NCI-H345 treated with DMSO at 0.1 percent for 48 hours (cell line): ENCODE measurements around the gene FAM20A.
"Not testable (repeated sequence)": the region's sequence is repeated elsewhere in the genome, so short reads cannot be mapped to it uniquely, and the experiment has no call there.

Experiments
- DNase-seq: peaks from one replicate; lab custom pipeline; 2025; ENCODE audit not compliant: unreplicated experiment; lab: John Stamatoyannopoulos, UW

The FAM20A gene

GRCh38 chr17:68533887-68534694 is 67.1 kb downstream of the FAM20A start:
- no peak for DNase-seq

DNA sequence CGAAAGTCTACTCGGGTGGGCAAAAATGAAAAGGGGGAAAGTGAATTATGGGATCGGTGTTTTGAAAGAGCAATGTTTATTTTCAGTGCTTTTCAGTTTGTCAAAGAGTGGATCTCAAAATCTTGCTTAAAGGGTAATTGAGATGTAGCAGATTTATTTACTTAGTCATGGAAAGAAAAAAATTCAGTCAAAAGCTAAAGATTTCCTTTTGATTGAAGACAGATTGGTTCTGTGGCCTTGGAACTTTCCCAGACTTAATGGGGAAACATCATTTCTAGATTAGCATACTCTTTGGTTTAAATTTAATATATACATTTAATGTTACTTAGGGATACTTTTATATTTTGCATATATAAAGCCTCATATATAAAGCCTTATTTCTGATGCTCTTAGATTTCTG is 68.3 kb downstream of the FAM20A start:
- no peak for DNase-seq

DNA sequence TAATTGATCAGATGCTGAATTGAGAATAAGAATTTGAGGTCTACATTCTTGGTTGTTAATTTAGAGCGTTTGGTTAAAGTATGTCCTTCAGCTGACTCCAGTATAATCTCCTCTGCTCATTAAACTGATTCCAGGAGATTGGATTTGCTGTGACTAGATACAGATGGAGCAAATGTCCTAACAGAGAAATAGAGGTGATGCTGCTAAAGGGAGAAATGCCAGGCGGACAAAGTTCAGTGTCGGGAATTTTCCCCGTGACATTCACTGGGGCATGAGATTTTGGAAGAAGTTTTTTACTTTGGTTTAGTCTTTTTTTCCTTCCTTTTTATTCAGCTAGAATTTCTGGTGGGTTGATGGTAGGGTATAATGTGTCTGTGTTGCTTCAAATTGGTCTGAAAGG is 69.9 kb downstream of the FAM20A start:
- no peak for DNase-seq

- DNase-seq, result no peak
Observed at GRCh38 chr17:68527314-68527713, 73.9 kb downstream of the FAM20A start.

DNA sequence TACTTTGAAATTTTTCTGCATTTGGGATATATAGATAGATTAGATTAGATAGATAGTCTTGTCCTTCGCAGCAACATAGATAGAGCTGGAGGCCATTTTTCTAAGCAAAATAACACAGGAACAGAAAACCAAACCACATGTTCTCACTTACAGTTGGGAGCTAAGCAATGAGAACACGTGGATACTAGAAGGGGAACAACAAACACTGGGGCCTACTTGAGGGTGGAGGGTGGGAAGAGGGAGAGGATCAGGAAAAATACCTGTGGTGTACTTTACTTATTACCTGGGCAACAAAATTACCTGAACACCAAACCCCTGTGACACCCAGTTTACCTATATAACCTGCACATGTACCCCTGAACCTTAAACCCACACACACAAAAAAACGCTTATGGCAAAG is 74.6 kb downstream of the FAM20A start:
- no peak for DNase-seq

- no peak for DNase-seq
Observed at GRCh38 chr17:68522266-68522665, 78.9 kb downstream of the FAM20A start.

- DNase-seq, result no peak
Observed at GRCh38 chr17:68519911-68520310, 81.3 kb downstream of the FAM20A start.

- not testable (repeated sequence) for DNase-seq
Observed at GRCh38 chr17:68519051-68519450, 82.1 kb downstream of the FAM20A start.

- DNase-seq, result no peak
Observed at GRCh38 chr17:68518063-68518815, 82.9 kb downstream of the FAM20A start.

GRCh38 chr17:68517605-68518004 is 83.6 kb downstream of the FAM20A start:
- DNase-seq, result not testable (repeated sequence)

DNA sequence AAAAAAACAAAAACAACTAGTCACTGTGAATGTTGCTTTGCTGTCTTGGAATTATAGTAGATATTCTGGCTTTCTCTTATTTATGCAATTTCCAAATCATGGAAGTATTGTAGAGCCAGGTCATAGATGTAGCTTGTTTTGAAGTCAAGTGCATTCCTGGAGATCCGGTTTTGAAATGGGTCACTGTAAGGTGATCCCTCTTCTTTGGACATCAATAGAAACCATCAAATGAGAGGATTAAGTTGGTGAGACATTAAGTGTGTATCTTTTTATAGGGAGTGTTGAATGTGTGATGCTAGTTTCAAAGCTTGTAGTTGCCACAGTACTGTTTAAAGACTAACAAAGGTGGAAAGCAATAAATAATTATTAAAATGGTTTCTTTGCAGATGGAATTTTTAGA is 84.4 kb downstream of the FAM20A start:
- no peak for DNase-seq

DNA sequence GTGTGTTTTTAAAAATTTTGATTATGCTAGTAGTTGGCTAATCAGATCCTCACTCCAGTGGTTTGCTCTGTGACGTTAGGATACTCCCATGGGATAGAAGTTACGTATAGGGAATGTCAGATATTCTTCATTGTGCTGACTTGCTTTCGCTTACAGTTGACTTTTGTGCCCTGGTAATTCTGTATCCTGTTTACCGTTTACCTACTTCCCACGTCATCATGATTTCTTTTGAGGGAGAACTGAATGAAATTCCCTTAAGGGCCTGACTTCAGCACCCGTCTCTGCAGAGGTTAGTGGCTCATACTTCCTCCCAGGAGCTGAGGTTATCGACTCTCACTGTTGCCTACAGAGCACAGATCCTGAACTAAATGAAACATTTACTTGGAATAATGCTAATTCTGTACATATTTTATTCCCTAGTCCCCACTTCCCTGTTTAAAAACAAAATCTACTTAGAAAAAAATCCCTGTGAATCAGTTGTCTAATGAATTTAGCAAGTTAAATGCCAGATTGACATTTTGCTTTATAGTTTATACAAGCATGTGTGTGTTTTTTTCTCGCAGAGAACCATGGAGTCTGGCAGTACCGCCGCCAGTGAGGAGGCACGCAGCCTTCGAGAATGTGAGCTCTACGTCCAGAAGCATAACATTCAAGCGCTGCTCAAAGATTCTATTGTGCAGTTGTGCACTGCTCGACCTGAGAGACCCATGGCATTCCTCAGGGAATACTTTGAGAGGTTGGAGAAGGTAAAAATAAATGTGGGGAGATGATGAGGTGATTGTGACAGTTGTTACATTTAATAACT is 86.1 kb downstream of the FAM20A start:
- DNase-seq, result no peak

GRCh38 chr17:68513932-68514331 is 87.2 kb downstream of the FAM20A start:
- DNase-seq, result no peak

DNA sequence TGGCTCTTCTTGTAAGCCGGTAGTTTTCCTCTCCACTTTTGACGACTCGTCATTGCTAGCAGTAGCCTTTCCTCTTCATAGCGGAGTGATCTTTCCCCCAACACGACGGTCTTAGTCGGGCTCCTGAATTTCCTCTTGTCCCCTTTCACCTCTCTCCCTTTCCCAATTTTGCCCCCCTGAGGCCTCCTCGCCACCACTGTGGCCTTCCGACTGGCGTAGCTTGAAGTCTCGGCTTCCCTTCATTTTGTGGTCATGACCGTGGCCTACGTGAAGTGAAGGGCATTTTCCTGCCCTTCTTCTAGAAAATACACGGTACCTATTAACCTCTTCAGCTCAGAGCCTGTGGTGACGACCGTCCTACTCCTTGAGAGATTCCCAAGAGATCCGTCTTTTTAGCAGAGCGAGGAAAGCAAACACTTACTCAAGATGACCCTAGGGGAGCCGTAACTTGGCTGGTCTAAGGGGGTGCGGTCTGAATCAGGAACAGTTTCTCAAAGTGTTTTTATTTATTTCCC is 88.2 kb downstream of the FAM20A start:
- no peak for DNase-seq

DNA sequence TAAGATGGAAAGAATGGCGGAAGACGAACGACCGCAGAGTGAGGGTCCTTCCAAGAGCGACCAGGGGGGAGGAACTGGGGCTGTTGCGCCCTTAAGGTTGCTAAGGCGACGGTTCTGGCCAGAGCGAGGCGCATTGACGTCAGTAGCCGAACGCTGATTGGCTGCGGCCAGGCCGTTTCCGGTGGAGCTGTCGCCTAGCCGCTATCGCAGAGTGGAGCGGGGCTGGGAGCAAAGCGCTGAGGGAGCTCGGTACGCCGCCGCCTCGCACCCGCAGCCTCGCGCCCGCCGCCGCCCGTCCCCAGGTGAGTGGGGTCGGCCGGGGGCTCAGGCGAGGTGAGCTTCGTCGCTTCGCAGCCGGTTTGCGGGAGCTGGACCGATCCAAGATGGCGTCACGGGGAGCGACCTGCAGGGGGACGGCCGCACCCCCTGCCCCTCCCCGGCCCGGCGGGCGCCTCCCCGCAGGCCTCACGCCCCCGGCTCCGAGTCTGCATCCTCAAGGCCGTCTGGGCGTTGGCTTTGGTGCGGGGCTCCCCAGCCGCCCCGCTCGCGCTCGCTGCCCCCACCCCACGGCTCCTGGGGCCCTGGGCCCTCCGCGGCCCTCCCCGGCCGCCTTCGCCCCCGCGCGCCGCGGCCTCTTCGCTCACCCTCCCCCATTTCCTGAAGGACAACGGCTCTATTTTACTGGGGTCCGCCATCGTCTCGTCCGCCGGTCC is 88.8 kb downstream of the FAM20A start, which contains the start of gene PRKAR1A:
PRKAR1A (plus strand) TSS at position 184 of the 713 bp plus-strand sequence. CDS start 2,970 bp downstream, outside the sequence.
- DNase-seq, result peak; percentile 84

- peak; percentile 65 for DNase-seq
Observed at GRCh38 chr17:68511671-68512246, 89.4 kb downstream of the FAM20A start.

DNA sequence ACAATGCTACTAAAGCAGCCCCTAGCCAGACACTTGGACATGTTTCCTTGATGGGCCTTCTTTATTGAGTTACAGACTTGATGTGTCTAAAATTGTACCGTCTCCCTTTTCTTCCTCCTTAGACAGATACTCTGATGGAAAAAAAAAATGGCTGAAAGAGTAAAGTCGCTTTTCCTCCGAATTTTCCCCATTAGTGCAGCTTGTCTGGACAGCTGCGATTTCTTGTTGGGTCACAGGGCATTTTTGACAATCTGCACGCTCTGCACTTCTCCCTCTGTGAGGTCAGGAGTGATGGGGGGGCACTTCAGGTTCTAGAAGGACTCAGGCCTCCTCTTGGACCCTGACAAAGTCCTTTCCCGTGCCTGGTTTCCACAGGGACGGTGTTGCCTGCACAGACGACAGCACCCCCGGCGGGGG is 89.9 kb downstream of the FAM20A start:
- no peak for DNase-seq

GRCh38 chr17:68509141-68510057 is 91.8 kb downstream of the FAM20A start:
- DNase-seq, result peak; percentile 49

DNA sequence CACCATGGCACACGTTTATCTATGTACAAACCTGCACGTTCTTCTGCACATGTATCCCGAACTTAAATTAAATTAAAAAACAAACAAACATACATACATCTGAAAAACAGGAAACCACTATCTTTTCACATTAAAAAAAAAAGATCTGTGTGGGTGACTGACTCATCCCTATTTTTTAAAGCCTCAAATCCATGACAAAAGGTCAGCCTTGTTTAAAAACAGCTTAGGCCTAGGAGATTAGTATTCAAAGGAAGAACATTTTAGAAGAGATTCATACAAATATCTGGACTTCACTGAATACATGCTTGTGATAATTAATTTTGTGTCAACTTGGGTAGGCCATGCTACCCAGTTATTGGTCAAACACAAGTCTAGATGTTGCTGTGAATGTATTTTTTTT is 93.6 kb downstream of the FAM20A start:
- DNase-seq, result no peak
